ENCODE results near the gene BTG1. TPM values are rescaled to one million over a fixed set of nuclear protein-coding genes. Genes with fewer than 3 reads are reported as not detected.

The BTG1 gene
- total and polyA plus RNA-seq, 2 of the 8 experiments (the other 6 are each of a cell fraction or from before 2014, with no cell fraction given): 17.1 to 32.7 TPM

DNA sequence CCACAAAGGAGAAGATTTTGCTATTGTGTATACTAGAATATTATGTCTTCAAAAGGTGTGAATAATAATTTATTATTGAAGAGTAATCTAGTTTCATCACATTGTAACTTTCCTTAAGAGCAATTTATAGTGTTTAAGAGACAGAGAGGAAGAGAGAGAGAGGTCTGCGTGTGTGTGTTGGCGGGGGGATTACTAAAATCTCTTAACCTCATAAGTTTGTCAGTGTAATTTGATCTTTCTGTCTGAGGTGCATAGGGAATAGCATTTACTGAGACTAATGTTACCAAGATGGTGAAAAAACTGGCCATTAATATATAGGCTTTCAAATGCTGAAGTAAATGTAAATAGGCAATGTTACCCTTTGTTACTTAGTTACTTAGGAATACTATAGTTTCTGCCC lies 48.2 kb upstream of the BTG1 start:
- no peak overlapping the region for H3K56ac ChIP-seq (replicated peaks; ENCODE audit: insufficient read length, low read depth, low read length)
- DNase-seq (ENCODE audit: low read depth in 1 of 2, low spot score in 2 of 2) (no peak), FAIRE-seq (no peak)
- no peak overlapping the region for H3K14ac ChIP-seq (ENCODE audit: insufficient read length)
- H3K23me2 ChIP-seq (ENCODE audit: low read depth, low read length): no peaks in the 10 kb centered on the region
- H4K8ac ChIP-seq (ENCODE audit: extremely low read depth, insufficient read depth, low read length): no peak overlapping the region
- no peak for TF ChIP-seq BRCA1 (IDR thresholded peaks at IDR 0.05; ENCODE audit: low read depth, low read length)
- TF ChIP-seq SIRT6 (IDR thresholded peaks at IDR 0.05; ENCODE audit: low read length): no peak
- no peak for TF ChIP-seq SRF (IDR thresholded peaks at IDR 0.05; ENCODE audit: low read depth, low read length)
- 90% methylated on average over 2 of the region's 2 CpGs; no CpG with 5 or more reads in 1 of the 2 experiments for WGBS, 2 experiments (ENCODE audit: extremely low coverage in 1 of 2, insufficient coverage in 1 of 2, insufficient read length in 1 of 2, insufficient replicate concordance in 2 of 2, low coverage in 1 of 2, low lambda C conversion rate in 2 of 2, missing lambda C conversion rate in 1 of 2)
- H3K9ac ChIP-seq (replicated peaks in 1 of 4; ENCODE audit: extremely low read depth in 1 of 4, low read depth in 3 of 4, low read length in 3 of 4): no peak overlapping the region
- no peak overlapping the region for H3K27ac ChIP-seq (ENCODE audit: low read depth, low read length)
- POLR2A ChIA-PET (ENCODE audit: partially characterized antibody): no interaction called here
- no peak overlapping the region for H4K91ac ChIP-seq (replicated peaks; ENCODE audit: insufficient read length, low read length)
- H3K79me1 ChIP-seq (ENCODE audit: low read depth, low read length): no peaks in the 10 kb centered on the region
- no peaks in the 10 kb centered on the region for H3K27me3 ChIP-seq (replicated peaks in 1 of 4; ENCODE audit: control insufficient read depth in 3 of 4, extremely low read depth in 1 of 4, insufficient read depth in 3 of 4, low read length in 3 of 4)
- H3K4me3 ChIP-seq (ENCODE audit: extremely low read depth in 1 of 4, insufficient read depth in 2 of 4, low read depth in 3 of 4, low read length in 4 of 4): no peak overlapping the region
- peaks cover 0 to 3% (median 0%) of the 10 kb centered on the region in 4 experiments; a peak in 1 of 7 replicates for H3K4me1 ChIP-seq (replicated peaks in 1 of 4; ENCODE audit: control insufficient read depth in 3 of 4, insufficient read depth in 4 of 4, low read length in 3 of 4)
- no peak overlapping the region for H2BK120ac ChIP-seq (replicated peaks; ENCODE audit: low read depth, low read length)
- no peak overlapping the region for H3K18ac ChIP-seq (ENCODE audit: extremely low read depth, low read length)
- no peaks in the 10 kb centered on the region for H4K20me1 ChIP-seq (replicated peaks in 1 of 2; ENCODE audit: control insufficient read depth in 1 of 2, insufficient read depth in 2 of 2, low read length in 2 of 2)
- H2BK12ac ChIP-seq (ENCODE audit: low read depth, low read length): no peak overlapping the region
- no peak overlapping the region for H2BK5ac ChIP-seq (ENCODE audit: low read depth, low read length)
- H2AK5ac ChIP-seq (ENCODE audit: low read depth, low read length): no peak overlapping the region
- H3K9me3 ChIP-seq (ENCODE audit: insufficient read depth in 2 of 2, low read depth in 1 of 2, low read length in 1 of 2): no peaks in the 10 kb centered on the region
- H3K23ac ChIP-seq (ENCODE audit: insufficient read length): no peak overlapping the region
- H3K79me2 ChIP-seq (ENCODE audit: control insufficient read depth in 1 of 2, insufficient read depth in 2 of 2, low read length in 2 of 2): no peaks in the 10 kb centered on the region
- H3K4me2 ChIP-seq (ENCODE audit: insufficient read depth in 1 of 2, low read depth in 2 of 2, low read length in 2 of 2): no peak overlapping the region
- CTCF ChIA-PET (ENCODE audit: partially characterized antibody): no interaction called here
- no peak overlapping the region for H3K4ac ChIP-seq (replicated peaks; ENCODE audit: insufficient read length, low read depth, low read length)
- no peak overlapping the region for H2AFZ ChIP-seq (ENCODE audit: low read length)
- H3K36me3 ChIP-seq (ENCODE audit: control insufficient read depth in 2 of 4, insufficient read depth in 4 of 4, low read length in 3 of 4): no peaks in the 10 kb centered on the region
- no peak overlapping the region for H4K5ac ChIP-seq (ENCODE audit: insufficient read length, low read depth, low read length)
- no peak overlapping the region for H2BK15ac ChIP-seq (ENCODE audit: low read length)
- H2BK20ac ChIP-seq (ENCODE audit: low read length): no peak overlapping the region
